ENCODE measurements around the gene KCNA3. TPM values are rescaled to one million over a fixed set of nuclear protein-coding genes. Genes with fewer than 3 reads are reported as not detected.
A peak's percentile ranks its signal among the peaks of the same experiment; 100 is the strongest.

The KCNA3 gene
- total RNA-seq, 1 donor from 2014 or later: 0.22 TPM

DNA sequence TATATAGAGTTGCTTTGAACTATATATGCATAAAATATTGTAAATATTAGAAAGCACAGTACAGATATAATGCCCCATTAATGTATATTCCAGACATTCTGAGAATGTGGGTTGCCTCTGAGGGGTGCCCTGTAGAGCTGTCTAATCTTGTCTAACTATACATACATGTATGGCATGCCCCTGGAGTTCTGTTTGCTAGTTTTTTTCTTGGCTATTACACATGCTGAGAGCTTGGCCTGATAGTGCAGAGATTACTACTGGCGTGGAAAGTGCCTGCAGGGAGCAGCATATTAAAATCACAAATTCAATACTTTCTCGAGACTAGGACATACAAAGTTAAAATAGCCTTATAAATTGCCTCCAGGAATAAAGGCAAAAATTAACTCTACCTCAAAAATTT, 24.1 kb downstream of the KCNA3 start:
- no peak for TF ChIP-seq CTCF (IDR thresholded peaks at IDR 0.05; ENCODE audit: borderline replicate concordance)
- Histone ChIP-seq H3K27ac (replicated peaks) (no peak overlapping the region), H3K27me3 (ENCODE audit: low read depth) (peaks cover 34% of the 10 kb centered on the region), H3K36me3 (no peaks in the 10 kb centered on the region), H3K4me3 (no peak overlapping the region), H3K9me3 (replicated peaks) (no peaks in the 10 kb centered on the region), H3K4me1 (peaks cover 16% of the 10 kb centered on the region)
- intact Hi-C loops (cut with micrococcal nuclease): no loop called here
- no peak for DNase-seq

GRCh38 chr1:110648417-110648816, 26.3 kb downstream of the KCNA3 start:
- intact Hi-C loops (cut with micrococcal nuclease): no loop called here

GRCh38 chr1:110647254-110647891, 27.4 kb downstream of the KCNA3 start:
- Histone ChIP-seq H3K4me1 (peaks cover 16% of the 10 kb centered on the region), H3K4me3 (no peak overlapping the region), H3K27me3 (ENCODE audit: low read depth) (peaks cover 63% of the 10 kb centered on the region), H3K9me3 (replicated peaks) (no peaks in the 10 kb centered on the region), H3K36me3 (no peaks in the 10 kb centered on the region), H3K27ac (replicated peaks) (peak overlapping the region; percentile 61)
- intact Hi-C loops (cut with micrococcal nuclease): no loop called here
- no peak for DNase-seq
- TF ChIP-seq CTCF (IDR thresholded peaks at IDR 0.05; ENCODE audit: borderline replicate concordance): no peak

More at GRCh38 chr1:110648417-110648816, 26.3 kb downstream of the KCNA3 start:
- Histone ChIP-seq H3K27me3 (ENCODE audit: low read depth) (peaks cover 53% of the 10 kb centered on the region), H3K36me3 (no peaks in the 10 kb centered on the region), H3K27ac (replicated peaks) (no peak overlapping the region), H3K4me3 (no peak overlapping the region), H3K9me3 (replicated peaks) (no peaks in the 10 kb centered on the region), H3K4me1 (peaks cover 16% of the 10 kb centered on the region)
- TF ChIP-seq CTCF (IDR thresholded peaks at IDR 0.05; ENCODE audit: borderline replicate concordance): no peak
- no peak for DNase-seq

DNA sequence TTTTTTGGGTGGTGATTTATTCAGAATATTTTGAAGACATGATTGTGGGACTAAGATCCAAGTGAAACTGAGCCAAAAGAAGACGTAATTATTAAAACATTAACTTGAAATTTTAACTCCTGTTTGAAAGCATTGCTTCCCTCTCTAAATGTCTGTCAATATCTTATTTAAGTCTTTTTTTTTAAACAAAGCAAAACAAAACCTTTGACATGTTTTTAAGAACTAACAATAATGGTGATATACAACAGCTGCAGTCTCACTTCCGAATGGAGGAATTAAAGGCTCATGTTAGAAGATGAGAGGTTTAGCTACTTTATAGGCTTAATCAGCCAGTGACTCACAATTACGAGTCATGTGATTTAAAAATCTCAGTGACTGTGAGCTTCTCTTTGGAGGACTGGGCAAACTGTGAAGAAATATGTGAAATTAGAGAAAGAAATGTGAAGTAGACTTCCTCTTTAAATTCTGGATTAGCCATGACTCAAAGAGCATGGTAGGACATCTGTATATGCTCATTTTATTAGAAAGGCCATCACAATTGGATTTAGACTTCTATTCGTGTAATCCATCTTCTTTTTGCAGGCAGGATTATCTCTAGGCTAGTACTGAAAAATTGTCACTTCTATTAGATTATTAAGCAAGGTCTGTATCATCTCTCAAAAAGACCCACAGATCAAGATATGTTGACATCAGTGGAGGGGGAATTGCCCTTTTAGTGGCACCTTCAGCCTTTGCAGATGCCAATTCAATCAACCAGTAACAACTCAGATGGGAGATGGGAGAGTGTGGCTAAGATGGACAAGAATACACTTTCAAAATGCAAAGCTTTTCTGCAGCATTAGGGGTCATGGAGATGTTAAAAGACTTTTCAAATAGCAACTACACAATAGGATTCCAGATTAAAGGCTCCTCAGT, 28.7 kb downstream of the KCNA3 start:
- intact Hi-C loops (cut with micrococcal nuclease): no loop called here
- Histone ChIP-seq H3K27ac (replicated peaks) (peak overlapping the region; percentile 30), H3K36me3 (no peaks in the 10 kb centered on the region), H3K4me1 (peaks cover 16% of the 10 kb centered on the region), H3K9me3 (replicated peaks) (no peaks in the 10 kb centered on the region), H3K4me3 (no peak overlapping the region), H3K27me3 (ENCODE audit: low read depth) (peaks cover 70% of the 10 kb centered on the region)
- DNase-seq: no peak
- TF ChIP-seq CTCF (IDR thresholded peaks at IDR 0.05; ENCODE audit: borderline replicate concordance): no peak

- Histone ChIP-seq H3K27me3 (ENCODE audit: low read depth) (peaks cover 78% of the 10 kb centered on the region), H3K4me1 (peaks cover 16% of the 10 kb centered on the region), H3K9me3 (replicated peaks) (no peaks in the 10 kb centered on the region), H3K27ac (replicated peaks) (peak overlapping the region; percentile 30), H3K36me3 (no peaks in the 10 kb centered on the region), H3K4me3 (no peak overlapping the region)
- DNase-seq: no peak
- intact Hi-C loops (cut with micrococcal nuclease): no loop called here
- no peak for TF ChIP-seq CTCF (IDR thresholded peaks at IDR 0.05; ENCODE audit: borderline replicate concordance)
These were observed 29.5 kb downstream of the KCNA3 start for GRCh38 chr1:110645211-110645610.
